Lower leg skin (tissue), 3 donors: ENCODE results near the gene ADAM30.

Experiments used
- POLR2A ChIP-seq, 2 donors: fragments of 450-650 bp; IDR thresholded peaks; one replicate each; pipeline ENCODE4 v1.6.1; 2016 to 2017; ENCODE audit warnings: antibody characterized with exemption in 2 of 2, mild to moderate bottlenecking in 1 of 2, moderate library complexity in 1 of 2
- TF ChIP-seq, protein P1 (sequence below), 3 donors: fragments of 450-650 bp; IDR thresholded peaks; one replicate each; pipeline ENCODE4 v1.5.1; 2016; ENCODE audit warnings: antibody characterized with exemption in 3 of 3, mild to moderate bottlenecking in 3 of 3, moderate library complexity in 2 of 3

DNA sequence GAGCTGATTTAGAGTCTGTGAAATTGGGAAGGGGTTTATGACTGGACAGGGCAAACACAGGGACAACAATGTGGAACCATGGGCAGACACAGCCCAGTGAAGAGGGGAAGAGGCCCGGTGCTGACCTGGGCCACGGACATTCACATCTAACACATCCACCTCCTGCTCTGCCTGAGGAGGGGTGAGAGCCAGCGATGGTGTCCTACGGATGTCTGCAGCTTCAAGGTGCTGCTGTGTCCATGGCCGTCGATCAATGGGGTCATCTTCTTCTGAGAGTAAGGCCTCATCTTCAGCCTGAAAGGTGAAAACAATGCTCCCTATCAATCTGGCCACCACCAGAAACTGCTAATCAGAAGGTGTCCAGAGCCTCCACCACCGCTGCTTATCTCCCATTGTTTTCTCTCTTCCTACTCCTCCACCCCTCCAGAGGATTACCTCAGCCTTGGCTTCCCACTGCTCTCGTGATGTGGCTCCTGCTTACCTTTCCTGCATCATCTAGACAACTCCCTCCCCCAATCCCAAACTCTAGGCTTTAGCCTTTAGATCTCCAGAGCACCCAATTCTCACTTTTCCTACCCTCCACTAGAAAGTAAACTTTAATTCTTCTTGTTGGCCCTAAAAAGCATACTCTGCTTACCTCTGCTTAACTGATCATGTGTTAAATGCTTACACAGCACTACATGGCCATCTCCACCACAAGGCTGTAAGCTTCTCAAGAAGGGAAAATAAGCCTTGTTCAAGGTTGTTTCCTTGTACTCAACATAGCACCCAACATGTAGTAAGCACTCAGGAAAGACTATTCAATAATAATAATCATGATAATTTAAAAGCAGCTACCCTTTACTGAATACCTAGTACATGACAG is 24.0 kb upstream of the ADAM30 start:
- TF ChIP-seq, protein P1, sequence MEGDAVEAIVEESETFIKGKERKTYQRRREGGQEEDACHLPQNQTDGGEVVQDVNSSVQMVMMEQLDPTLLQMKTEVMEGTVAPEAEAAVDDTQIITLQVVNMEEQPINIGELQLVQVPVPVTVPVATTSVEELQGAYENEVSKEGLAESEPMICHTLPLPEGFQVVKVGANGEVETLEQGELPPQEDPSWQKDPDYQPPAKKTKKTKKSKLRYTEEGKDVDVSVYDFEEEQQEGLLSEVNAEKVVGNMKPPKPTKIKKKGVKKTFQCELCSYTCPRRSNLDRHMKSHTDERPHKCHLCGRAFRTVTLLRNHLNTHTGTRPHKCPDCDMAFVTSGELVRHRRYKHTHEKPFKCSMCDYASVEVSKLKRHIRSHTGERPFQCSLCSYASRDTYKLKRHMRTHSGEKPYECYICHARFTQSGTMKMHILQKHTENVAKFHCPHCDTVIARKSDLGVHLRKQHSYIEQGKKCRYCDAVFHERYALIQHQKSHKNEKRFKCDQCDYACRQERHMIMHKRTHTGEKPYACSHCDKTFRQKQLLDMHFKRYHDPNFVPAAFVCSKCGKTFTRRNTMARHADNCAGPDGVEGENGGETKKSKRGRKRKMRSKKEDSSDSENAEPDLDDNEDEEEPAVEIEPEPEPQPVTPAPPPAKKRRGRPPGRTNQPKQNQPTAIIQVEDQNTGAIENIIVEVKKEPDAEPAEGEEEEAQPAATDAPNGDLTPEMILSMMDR (IDR thresholded peaks at IDR 0.05): no peak
- no peak for TF ChIP-seq POLR2A (IDR thresholded peaks at IDR 0.05)
